Renal cortical epithelial cell (primary cell): ENCODE data around the gene PIH1D1. TPM values are rescaled to one million over a fixed set of nuclear protein-coding genes. Genes with fewer than 3 reads are reported as not detected.

Source experiments
- DNase-seq: peaks from one replicate; pipeline ENCODE4 v3.0.0-alpha.2; 2011; ENCODE audit warnings: low read depth
- total RNA-seq: library from RNA; depleted of rRNA; stranded (reverse); fragments of >200 nt; gene quantifications from 2 replicates; pipeline ENCODE4 v1.2.3, GENCODE V29; 2014

PIH1D1 gene
- total RNA-seq, 1 donor from 2014 or later = 120 TPM

- no peak for DNase-seq
These were observed 31.4 kb downstream of the PIH1D1 start for GRCh38 chr19:49420227-49420626.

DNA sequence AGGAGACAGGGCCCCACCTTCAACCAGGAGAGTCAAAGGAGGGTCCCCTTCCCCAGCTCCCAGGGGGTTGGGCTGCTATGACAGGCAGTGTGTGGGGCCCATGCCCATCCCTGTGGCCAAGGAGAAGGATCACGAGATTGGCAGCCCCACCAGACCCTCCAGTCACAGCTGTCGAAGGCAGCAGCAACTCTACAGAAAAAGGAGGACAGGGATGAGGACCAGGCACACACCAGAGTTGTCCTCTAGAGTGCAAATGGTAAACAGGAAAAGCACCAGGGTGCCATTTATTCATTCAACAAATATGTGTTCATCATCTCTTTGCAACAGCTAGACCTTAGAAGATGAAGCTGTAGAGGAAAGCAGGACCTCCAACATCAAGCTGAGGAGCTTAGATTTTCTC lies 32.4 kb downstream of the PIH1D1 start:
- DNase-seq = no peak

DNA sequence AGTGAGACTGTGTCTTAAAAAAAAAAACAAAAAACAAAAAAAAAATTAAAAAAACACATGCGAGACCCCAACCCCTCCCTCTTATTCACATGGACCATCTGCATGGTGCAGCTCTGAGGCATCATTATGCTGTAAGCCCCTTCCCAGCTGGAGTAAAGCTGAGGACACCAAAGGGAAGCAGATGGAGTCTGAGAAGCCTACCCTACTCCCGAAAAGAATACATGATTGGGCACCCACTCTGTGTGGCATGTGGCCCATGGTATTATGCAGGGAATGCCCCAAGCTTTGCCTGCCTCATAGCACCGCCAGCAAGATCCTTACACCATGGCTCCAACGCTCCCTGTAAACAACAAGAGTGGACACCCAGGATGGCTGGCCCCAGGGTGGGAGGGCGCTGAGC lies 33.1 kb downstream of the PIH1D1 start:
- no peak for DNase-seq

DNA sequence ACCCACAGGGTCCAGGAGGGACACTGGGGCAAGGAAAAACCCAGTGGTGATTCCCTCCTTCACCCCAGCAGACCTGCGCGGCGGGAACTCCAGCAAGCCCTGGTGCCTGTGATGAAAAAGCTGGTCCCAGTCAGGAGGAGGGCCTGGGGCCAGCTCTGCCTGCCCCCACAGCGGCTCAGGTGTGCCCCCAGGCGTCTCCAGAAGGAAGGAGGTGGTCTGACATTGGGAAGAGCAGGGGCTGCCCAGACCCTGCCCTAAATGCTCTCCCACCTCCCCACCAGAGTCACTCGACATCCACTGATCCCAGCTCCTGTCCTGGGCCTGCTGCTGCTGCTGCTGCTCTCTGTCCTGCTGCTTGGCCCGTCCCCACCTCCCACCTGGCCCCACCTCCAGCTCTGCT lies 34.5 kb downstream of the PIH1D1 start:
- no peak for DNase-seq

DNA sequence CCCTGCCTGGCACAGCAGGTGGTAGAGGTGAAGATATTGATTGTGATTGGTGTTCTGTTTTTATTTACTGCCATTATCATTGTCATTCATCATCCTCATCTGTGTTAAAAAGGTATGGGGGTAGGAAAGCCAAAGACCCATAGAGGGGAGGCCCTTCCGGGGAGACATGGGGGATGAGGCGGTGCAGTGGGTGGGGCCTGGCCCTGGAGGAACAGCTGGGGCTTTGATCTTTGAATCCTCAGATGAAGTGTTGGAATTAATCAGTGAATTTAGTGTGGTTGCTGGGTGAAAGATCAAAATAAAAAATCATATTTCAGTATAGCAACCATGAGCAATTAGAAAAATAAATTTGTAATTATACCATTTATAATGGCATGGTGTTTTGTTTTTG lies 35.8 kb downstream of the PIH1D1 start:
- no peak for DNase-seq

GRCh38 chr19:49415102-49415809 lies 36.4 kb downstream of the PIH1D1 start:
- DNase-seq = no peak

- no peak for DNase-seq
These were observed 37.4 kb downstream of the PIH1D1 start for GRCh38 chr19:49414256-49414655.

DNA sequence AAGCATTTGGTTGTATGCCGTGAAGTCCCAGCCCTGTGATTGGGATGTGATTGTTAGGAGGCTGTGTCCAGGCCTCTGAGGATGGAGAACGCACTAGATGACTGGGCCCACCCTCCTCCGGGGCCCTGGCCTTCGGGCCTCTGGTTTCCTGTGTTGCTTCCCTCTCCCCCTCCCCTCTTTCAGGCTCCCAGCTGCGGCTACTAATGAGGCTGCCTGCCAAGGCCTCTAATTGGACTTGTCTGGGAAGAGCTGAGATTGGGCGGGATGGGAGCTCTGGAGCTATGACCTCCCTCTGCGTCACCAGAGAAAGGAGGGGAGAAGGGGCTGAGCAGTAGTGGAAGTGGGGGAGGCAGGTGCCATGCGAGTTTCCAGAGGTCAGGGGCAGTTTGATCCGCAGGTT lies 38.3 kb downstream of the PIH1D1 start:
- DNase-seq = no peak

DNA sequence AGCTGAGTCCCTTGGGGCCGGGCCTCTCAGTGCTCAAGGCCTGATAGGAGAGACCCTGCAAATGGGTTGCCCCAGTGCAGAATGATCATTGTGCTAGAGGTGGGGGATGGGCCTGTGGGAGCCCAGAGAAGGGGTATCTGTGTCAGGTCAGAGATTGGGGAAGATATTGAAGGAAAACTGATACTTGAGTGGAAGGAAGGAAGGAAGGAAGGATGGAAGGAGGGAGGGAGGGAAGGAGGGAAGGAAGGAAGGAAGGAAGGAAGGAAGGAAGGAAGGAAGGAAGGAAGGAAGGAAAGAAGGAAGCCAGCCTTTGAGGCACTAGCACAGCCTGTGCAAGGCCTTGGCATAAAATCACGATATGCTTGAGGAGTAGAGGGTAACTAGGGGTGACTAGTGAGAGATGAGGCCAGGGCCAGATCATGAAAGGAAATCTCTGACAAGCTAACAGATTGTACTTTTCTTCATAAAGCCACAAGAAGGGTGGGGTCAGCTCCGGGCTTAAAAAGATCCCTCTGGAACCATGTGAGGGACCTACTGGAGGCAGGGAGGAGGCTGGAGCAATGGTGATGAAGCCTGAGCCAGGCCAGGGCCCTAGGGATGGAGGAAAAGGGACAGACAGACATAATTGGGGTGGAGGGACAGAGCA lies 39.8 kb downstream of the PIH1D1 start:
- DNase-seq = no peak

- DNase-seq = no peak
These were observed 42.1 kb downstream of the PIH1D1 start for GRCh38 chr19:49409441-49410029.

DNA sequence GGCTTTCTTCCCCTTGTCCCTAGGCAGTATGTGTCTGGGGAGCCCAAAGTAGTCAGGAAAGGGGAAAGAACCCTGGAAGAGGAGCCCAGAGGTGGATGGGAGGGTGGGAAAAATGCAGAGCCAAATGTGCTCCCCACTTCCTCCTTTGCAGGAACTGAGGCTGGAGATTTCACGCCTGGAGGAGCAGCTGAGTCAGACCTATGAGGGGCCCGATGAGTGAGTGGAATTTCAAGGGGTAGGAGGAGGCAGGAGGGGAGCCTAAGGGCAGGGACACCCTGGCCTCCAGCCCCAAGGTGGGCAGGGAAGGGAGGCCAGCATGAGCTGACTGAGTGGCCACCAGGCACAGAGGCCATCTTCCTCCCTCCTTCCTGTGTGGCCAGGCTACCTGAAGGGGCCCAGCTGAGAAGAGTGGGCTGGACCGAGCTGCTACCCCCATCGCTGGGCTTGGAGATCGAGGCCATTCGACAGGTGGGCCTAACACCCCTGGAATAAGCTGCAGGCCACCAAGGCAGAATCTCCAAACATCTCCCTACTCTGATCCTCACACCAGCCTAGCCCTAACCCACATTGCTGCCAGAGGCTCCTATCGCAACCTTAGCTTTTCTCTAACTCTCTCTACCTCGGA lies 42.7 kb downstream of the PIH1D1 start:
- DNase-seq = peak; percentile 69

DNA sequence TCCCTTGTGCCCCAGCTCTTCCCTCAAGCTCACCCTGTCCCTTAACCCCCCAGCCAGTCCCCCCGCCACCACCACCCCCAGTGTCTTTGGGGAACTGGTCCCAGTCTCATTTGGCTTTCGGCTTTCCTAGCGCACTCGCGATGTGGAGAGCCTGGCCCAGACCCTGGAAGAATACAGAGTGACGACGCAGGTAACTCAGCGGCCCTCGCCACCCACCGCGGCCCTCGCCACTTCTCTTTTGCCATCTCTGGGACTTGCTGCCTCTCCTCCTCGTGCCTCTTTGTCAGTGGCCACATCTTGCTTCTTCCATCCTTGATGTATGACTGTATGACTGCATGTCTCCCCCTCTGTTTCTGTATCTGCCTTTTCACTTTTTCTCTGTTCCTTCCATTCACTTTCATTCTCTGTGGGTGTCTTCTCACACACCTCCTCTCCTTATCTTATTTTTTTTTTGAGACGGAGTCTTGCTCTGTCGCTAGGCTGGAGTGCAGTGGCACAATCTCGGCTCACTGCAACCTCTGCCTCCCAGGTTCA lies 44.1 kb downstream of the PIH1D1 start:
- DNase-seq = no peak

- no peak for DNase-seq
These were observed 44.5 kb downstream of the PIH1D1 start for GRCh38 chr19:49407079-49407478.

- DNase-seq = no peak
These were observed 48.0 kb downstream of the PIH1D1 start for GRCh38 chr19:49403404-49404187.

GRCh38 chr19:49400029-49400428 lies 51.6 kb downstream of the PIH1D1 start:
- peak; percentile 34 for DNase-seq

GRCh38 chr19:49398931-49399330 lies 52.7 kb downstream of the PIH1D1 start:
- DNase-seq = no peak

GRCh38 chr19:49398001-49398615 lies 53.5 kb downstream of the PIH1D1 start:
- no peak for DNase-seq

GRCh38 chr19:49396738-49397505 lies 54.7 kb downstream of the PIH1D1 start:
- DNase-seq = no peak
